ENCODE results near the gene MYO9A.

GRCh38 chr15:71885390-71885789 is 232.6 kb downstream of the MYO9A start:
- TF ChIP-seq, protein P1, sequence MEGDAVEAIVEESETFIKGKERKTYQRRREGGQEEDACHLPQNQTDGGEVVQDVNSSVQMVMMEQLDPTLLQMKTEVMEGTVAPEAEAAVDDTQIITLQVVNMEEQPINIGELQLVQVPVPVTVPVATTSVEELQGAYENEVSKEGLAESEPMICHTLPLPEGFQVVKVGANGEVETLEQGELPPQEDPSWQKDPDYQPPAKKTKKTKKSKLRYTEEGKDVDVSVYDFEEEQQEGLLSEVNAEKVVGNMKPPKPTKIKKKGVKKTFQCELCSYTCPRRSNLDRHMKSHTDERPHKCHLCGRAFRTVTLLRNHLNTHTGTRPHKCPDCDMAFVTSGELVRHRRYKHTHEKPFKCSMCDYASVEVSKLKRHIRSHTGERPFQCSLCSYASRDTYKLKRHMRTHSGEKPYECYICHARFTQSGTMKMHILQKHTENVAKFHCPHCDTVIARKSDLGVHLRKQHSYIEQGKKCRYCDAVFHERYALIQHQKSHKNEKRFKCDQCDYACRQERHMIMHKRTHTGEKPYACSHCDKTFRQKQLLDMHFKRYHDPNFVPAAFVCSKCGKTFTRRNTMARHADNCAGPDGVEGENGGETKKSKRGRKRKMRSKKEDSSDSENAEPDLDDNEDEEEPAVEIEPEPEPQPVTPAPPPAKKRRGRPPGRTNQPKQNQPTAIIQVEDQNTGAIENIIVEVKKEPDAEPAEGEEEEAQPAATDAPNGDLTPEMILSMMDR (IDR thresholded peaks at IDR 0.05 in 2 of 3, conservative IDR thresholded peaks at IDR 0.05 in 1 of 3; ENCODE audit: control insufficient read depth in 2 of 3, extremely low read depth in 1 of 3, insufficient read depth in 1 of 3, low read depth in 3 of 3, low read length in 3 of 3): no peak
- TF ChIP-seq RCOR1 (conservative IDR thresholded peaks at IDR 0.05; ENCODE audit: low read depth, low read length): no peak

Measured in GM12878 (cell line).